GM19099 (cell line): ENCODE data around the gene ANKDD1A.

Experiments
- POLR2A ChIP-seq: IDR thresholded peaks from 3 replicates; pipeline ENCODE4 v1.6.1; 2011; ENCODE audit warnings: low read depth; ENCODE audit not compliant: insufficient read length; ENCODE audit errors: extremely low read depth

Gene ANKDD1A

GRCh38 chr15:64911311-64912186 is at the start of gene ANKDD1A:
ANKDD1A (plus strand) TSS chr15:64911902; CDS start chr15:64911931, 29 bp downstream.
- TF ChIP-seq POLR2A: no peak

- TF ChIP-seq POLR2A: no peak
These were observed 49.7 kb upstream of the ANKDD1A start for GRCh38 chr15:64861960-64862359.

- no peak for TF ChIP-seq POLR2A
These were observed 49.3 kb upstream of the ANKDD1A start for GRCh38 chr15:64862408-64862807.

- no peak for TF ChIP-seq POLR2A
These were observed 47.6 kb upstream of the ANKDD1A start for GRCh38 chr15:64864068-64864467.

DNA sequence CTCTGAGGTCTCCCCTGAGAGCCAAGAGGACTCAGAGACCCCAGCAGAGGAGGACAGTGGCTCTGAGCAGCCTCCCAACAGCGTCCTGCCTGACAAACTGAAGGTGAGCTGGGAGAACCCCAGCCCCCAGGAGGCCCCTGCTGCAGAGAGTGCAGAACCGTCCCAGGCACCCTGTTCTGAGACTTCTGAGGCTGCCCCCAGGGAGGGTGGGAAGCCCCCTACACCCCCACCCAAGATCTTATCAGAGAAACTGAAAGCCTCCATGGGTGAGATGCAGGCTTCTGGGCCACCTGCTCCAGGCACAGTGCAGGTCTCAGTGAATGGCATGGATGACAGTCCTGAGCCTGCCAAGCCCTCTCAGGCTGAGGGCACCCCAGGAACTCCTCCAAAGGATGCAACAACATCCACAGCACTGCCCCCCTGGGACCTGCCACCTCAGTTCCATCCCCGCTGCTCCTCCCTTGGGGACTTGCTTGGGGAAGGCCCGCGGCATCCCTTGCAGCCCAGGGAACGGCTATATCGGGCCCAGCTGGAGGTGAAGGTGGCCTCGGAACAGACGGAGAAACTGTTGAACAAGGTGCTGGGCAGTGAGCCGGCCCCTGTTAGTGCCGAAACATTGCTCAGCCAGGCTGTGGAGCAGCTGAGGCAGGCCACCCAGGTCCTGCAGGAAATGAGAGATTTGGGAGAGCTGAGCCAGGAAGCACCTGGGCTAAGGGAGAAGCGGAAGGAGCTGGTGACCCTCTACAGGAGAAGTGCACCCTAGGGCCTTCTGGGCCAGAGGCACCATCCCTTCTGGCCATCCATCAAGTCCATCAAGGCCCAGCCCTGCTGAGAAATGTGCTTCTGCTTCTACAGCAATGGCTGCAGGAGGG is 46.3 kb upstream of the ANKDD1A start:
- peak; percentile 15 for TF ChIP-seq POLR2A

DNA sequence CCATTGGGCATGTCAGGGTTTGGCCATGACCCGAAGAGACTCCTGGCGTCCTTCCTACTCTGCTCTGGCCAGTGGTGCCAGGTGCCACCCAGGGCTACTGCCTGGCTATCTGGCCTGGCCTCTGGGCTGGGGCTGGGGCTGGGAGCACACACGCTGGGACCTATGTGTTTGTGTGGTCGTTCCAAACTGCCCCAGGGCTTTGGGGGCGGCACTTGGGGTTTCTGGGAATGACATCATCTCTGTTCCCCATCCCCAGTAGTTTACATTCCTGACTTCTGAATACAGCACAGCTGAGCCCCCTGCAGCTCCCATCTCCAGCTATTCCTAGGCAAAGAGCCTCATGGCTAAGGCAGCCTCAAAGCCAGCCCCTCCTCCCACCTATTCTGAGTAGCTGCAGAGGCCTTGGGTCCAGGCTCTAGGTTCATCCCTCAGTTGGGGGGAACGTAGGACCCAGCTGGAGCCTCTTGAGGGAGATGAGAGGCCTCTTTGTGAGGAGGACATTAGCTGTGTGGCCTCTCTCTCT is 45.6 kb upstream of the ANKDD1A start:
- TF ChIP-seq POLR2A: no peak

- TF ChIP-seq POLR2A: no peak
These were observed 42.2 kb upstream of the ANKDD1A start for GRCh38 chr15:64869501-64869900.

DNA sequence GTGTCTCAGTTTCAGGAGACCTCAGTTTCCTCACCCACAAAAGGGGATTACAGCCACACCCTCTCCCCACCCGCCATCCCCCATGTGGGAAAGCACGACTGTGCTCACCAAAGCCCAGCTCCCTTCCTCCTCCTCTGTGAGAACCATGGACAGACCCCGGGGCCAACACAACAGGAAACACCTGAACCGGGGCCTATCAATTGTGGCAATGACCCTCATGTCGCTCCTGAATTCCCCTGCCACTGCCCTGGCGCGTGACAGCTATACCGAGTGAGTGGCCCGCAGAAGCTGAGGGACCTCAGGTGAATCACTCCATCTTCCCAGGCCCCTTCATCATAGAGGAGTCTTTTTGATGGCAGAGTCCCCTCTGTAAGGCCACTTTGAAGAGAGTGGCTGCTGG is 41.3 kb upstream of the ANKDD1A start:
- no peak for TF ChIP-seq POLR2A

DNA sequence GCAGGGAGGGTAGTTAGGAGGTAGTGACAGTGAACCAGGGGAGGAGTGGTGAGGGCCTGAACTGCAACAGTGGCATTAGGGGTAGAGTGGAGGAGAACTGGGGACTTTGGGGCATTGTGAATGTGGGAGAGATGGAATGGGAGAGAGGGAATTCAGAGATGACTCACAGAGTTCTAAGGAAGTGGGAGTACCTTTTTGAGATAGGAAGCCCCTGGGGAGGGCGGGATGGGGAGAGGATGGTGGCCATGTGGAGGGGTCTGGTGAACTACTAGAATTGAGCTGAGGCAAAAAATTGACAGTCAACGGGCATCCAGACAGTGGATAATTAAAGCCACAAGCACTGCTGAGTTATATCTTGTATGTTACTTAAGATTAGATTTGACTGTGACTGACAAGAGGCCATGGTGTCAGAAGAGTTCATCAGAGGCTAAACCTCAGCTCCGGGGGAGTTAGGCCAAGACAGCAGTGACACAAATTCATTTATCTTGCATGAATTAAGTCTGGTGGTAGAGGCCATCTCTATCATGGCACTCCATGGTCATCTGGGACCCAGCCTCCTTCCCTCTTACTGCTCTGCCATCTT is 36.0 kb upstream of the ANKDD1A start:
- TF ChIP-seq POLR2A: no peak

DNA sequence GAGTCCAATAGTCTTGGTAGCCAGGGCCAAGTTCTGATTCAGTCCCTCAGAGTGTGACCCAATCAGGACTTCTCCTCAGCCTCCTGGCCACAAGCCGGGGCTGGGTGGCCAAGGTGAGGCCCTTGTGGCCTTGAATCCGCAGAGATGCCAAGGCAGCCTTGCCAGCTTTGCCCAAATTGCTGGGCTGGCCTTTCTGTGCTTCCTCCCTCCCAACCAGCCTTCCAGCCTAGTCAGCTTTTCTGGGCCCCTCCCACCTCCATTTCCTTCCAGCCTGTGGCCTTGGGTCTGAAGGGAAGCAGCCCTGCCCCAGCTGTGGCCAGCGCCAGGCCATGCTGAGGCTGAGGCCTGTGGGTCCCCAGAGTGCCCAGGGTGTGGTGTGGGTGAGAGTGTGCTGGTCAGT is 34.3 kb upstream of the ANKDD1A start:
- no peak for TF ChIP-seq POLR2A

DNA sequence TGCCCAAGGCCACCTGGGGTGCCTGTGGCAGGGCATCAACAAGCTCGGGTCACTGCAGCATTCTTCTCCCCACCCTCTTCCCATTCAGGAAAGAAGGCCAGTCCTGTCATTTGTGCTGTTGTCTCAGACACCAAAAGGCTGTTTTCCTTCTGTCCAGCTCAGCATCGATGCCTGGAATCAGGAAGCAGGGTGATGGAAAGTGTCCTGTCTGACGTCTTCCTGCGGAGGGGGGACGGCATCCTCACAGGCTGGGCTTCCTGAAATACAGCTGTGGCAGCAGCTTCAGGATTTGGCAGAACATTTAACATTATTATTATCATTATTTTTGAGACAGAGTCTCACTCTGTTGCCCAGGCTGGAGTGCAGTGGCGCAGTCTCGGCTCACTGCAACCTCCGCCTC is 33.0 kb upstream of the ANKDD1A start:
- no peak for TF ChIP-seq POLR2A

GRCh38 chr15:64883100-64883581 is 28.6 kb upstream of the ANKDD1A start:
- peak; percentile 28 for TF ChIP-seq POLR2A

- TF ChIP-seq POLR2A: peak; percentile 64
These were observed 27.6 kb upstream of the ANKDD1A start for GRCh38 chr15:64883997-64884511.

GRCh38 chr15:64884679-64885078 is 27.0 kb upstream of the ANKDD1A start:
- no peak for TF ChIP-seq POLR2A

GRCh38 chr15:64888336-64888735 is 23.4 kb upstream of the ANKDD1A start:
- TF ChIP-seq POLR2A: no peak
